Prostate gland (tissue), 2 donors: Measurements from ENCODE around the gene FUBP3. TPM values are rescaled to one million over a fixed set of nuclear protein-coding genes. Genes with fewer than 3 reads are reported as not detected.

Experiments
- DNase-seq: peaks from one replicate; pipeline ENCODE4 v3.0.0-alpha.2; 2019; ENCODE audit warnings: low spot score
- H3K27ac ChIP-seq, 2 donors: fragments of 200-600 bp; sonication (generic); 2 replicates each; pipeline ENCODE4 v1.5.1; 2017 to 2019
- H3K27me3 ChIP-seq: fragments of 200-600 bp; sonication (generic); replicated peaks from 2 replicates; pipeline ENCODE4 v1.5.1; 2019; ENCODE audit not compliant: insufficient read depth
- H3K36me3 ChIP-seq, 2 donors: fragments of 200-600 bp; sonication (generic); 1 replicate in 1 of 2; 2 replicates in 1 of 2; pipeline versions ENCODE4 v1.5.1 to v1.8.1; 2017 to 2019
- H3K4me1 ChIP-seq: fragments of 200-600 bp; sonication (generic); replicated peaks from 2 replicates; pipeline ENCODE4 v1.5.1; 2019
- H3K4me3 ChIP-seq, 2 donors: fragments of 200-600 bp; sonication (generic); 2 replicates each; pipeline ENCODE4 v1.5.1; 2017 to 2019
- H3K9me3 ChIP-seq: fragments of 200-600 bp; sonication (generic); 2 replicates; pipeline ENCODE4 v1.5.1; 2017
- CTCF ChIP-seq, 4 experiments: fragments of 200-600 bp in 2 of 4; fragments of 450-650 bp in 2 of 4; sonication (generic) in 2 of 4; IDR thresholded peaks; 1 replicate in 3 of 4; 2 replicates in 1 of 4; pipeline ENCODE4 v1.5.1; 2016 to 2019; ENCODE audit warnings: antibody characterized with exemption in 4 of 4, mild to moderate bottlenecking in 2 of 4, moderate library complexity in 2 of 4
- POLR2A ChIP-seq: fragments of 450-650 bp; IDR thresholded peaks from one replicate; pipeline ENCODE4 v1.6.1; 2016; ENCODE audit warnings: antibody characterized with exemption, mild to moderate bottlenecking
- POLR2AphosphoS5 ChIP-seq: sonication (generic); formaldehyde crosslinking; IDR thresholded peaks from one replicate; pipeline ENCODE4 v1.6.1; 2017; ENCODE audit warnings: antibody characterized with exemption
- WGBS: methylation state at CpG from one replicate; pipeline ENCODE4 v1.1.5; 2018; 5-methylcytosine and 5-hydroxymethylcytosine counted together
- intact Hi-C: fragments of 100-400 bp; cut with DNase I; formaldehyde crosslinking; loops from one replicate; pipeline ENCODE4 v1.14.2; 2022
- total RNA-seq, 2 donors: library from RNA; depleted of rRNA; stranded (reverse); fragments of >200 nt; gene quantifications; one replicate each; pipeline ENCODE4 v1.1.0, GENCODE V29; 2016

The FUBP3 gene
- total RNA-seq, 2 donors from 2014 or later = 40.4 to 111 TPM

- DNase-seq = no peak
- Histone ChIP-seq H3K9me3 (no peaks in the 10 kb centered on the region), H3K4me3 (no peak overlapping the region), H3K36me3 (no peaks in the 10 kb centered on the region), H3K27ac (no peak overlapping the region), H3K27me3 (peaks cover 13% of the 10 kb centered on the region), H3K4me1 (no peaks in the 10 kb centered on the region)
- TF ChIP-seq CTCF (IDR thresholded peaks at IDR 0.05) (no peak), POLR2A (no peak), POLR2AphosphoS5 (no peak)
- WGBS = 73% methylated on average over 6 of the region's 6 CpGs
- intact Hi-C loops = no loop called here
Measured at GRCh38 chr9:130654879-130655278, 75.5 kb downstream of the FUBP3 start.

- Histone ChIP-seq H3K27ac (no peak overlapping the region), H3K4me1 (no peaks in the 10 kb centered on the region), H3K9me3 (no peaks in the 10 kb centered on the region), H3K27me3 (peaks cover 42% of the 10 kb centered on the region), H3K36me3 (no peaks in the 10 kb centered on the region), H3K4me3 (no peak overlapping the region)
- TF ChIP-seq CTCF (IDR thresholded peaks at IDR 0.05) (no peak), POLR2AphosphoS5 (no peak), POLR2A (no peak)
- no peak for DNase-seq
- WGBS = 15% methylated on average over 51 of the region's 52 CpGs
- intact Hi-C loops = no loop called here
Measured at GRCh38 chr9:130658893-130659698, 79.7 kb downstream of the FUBP3 start.

- WGBS = 2% methylated on average over 51 of the region's 58 CpGs
- Histone ChIP-seq H3K27ac (no peak overlapping the region), H3K4me1 (no peaks in the 10 kb centered on the region), H3K36me3 (no peaks in the 10 kb centered on the region), H3K4me3 (peak overlapping the region in 1 of 2 donors; percentile 23), H3K27me3 (peaks cover 49% of the 10 kb centered on the region), H3K9me3 (no peaks in the 10 kb centered on the region)
- intact Hi-C loops = loop anchor here (10.0 kb wide), 1 partner anchor 65 kb away; no protein-coding TSS in a partner anchor
- TF ChIP-seq POLR2AphosphoS5 (no peak), CTCF (IDR thresholded peaks at IDR 0.05) (no peak), POLR2A (no peak)
- no peak for DNase-seq
Measured at GRCh38 chr9:130659699-130660248, 80.4 kb downstream of the FUBP3 start.

GRCh38 chr9:130660326-130660682, 80.9 kb downstream of the FUBP3 start:
- H3K4me3 ChIP-seq = peak overlapping the region; percentile 9 to 23
- H3K27me3 ChIP-seq = peaks cover 54% of the 10 kb centered on the region
- no peaks in the 10 kb centered on the region for H3K4me1 ChIP-seq
- no peak for TF ChIP-seq POLR2AphosphoS5
- TF ChIP-seq CTCF (IDR thresholded peaks at IDR 0.05) = no peak
- WGBS = 2% methylated on average over 23 of the region's 33 CpGs
- no peak overlapping the region for H3K27ac ChIP-seq
- H3K9me3 ChIP-seq = no peaks in the 10 kb centered on the region
- intact Hi-C loops = loop anchor here (10.0 kb wide), 1 partner anchor 66 kb away; no protein-coding TSS in a partner anchor
- no peak for DNase-seq
- H3K36me3 ChIP-seq = no peaks in the 10 kb centered on the region
